HG03159 (cell line): ENCODE data around the gene LGALS4.
"Not testable (repeated sequence)": the region's sequence is repeated elsewhere in the genome, so short reads cannot be mapped to it uniquely, and the experiment has no call there.

Experiments
- ATAC-seq: cut with Tn5 transposase; IDR thresholded peaks from one replicate; pipeline ENCODE4 v1.9.1; 2021; ENCODE audit warnings: mild to moderate bottlenecking, moderate library complexity; ENCODE audit not compliant: unreplicated experiment

LGALS4 gene

DNA sequence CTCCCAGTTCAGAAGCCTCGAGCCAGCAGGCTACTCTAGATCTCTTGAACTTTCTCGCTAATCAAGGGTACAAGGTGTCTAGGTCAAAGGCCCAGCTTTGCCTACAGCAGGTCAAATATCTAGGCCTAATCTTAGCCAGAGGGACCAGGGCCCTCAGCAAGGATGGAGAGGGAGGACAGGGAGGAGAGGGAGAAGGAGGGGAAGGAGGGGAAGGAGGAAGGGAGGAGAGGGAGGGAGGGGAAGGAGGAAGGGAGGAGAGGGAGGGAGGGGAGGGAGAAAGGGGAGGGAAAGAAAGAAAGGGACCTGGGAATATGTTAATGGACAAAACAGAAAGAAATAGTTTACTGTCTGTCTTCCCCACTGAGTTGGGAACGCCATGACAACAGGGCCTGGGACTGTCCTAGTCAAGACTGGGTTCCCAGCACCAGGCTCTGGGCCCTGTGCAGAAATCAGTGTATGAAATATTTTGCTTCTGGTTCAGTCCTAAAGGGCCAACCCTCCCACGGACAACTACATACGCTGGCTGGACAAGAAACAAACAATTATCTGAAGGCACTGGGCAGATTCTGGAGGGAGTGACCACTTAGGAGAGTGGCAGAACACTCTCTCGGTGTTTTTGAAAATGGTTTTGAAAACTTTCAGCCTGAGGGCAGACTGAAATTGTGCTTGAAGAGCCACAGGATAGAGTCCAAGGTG, 14.3 kb upstream of the LGALS4 start:
- ATAC-seq: no peak

GRCh38 chr19:38825936-38826335, 13.2 kb upstream of the LGALS4 start:
- ATAC-seq: not testable (repeated sequence)

DNA sequence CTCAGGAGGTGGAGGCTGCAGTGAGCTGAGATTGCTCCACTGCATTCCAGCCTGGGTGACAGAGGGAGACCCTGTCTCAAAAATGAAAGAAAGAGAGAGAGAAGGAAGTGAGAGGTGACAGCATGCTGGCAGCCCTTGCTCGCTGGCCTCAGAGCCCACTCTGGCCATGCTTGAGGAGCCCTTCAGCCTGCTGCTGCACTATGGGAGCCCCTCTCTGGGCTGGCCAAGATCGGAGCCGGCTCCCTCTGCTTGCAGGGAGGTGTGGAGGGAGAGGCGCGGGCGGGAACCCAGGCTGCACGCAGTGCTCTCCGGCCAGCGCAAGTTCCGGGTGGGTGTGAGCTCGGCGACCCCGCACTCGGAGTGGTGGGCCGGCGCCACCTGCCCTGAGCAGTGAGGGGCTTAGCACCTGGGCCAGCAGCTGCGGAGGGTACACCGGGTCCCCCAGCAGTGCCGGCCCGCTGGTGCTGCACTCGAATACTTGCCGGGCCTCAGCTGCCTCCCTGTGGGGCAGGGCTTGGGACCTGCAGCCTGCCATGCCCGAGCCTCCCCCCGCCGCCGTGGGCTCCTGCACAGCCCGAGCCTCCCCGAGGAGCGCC, 8.6 kb upstream of the LGALS4 start:
- not testable (repeated sequence) for ATAC-seq

- ATAC-seq: no peak
These were observed 6.6 kb upstream of the LGALS4 start for GRCh38 chr19:38819231-38819920.

GRCh38 chr19:38817081-38817480, 4.3 kb upstream of the LGALS4 start:
- ATAC-seq: no peak

DNA sequence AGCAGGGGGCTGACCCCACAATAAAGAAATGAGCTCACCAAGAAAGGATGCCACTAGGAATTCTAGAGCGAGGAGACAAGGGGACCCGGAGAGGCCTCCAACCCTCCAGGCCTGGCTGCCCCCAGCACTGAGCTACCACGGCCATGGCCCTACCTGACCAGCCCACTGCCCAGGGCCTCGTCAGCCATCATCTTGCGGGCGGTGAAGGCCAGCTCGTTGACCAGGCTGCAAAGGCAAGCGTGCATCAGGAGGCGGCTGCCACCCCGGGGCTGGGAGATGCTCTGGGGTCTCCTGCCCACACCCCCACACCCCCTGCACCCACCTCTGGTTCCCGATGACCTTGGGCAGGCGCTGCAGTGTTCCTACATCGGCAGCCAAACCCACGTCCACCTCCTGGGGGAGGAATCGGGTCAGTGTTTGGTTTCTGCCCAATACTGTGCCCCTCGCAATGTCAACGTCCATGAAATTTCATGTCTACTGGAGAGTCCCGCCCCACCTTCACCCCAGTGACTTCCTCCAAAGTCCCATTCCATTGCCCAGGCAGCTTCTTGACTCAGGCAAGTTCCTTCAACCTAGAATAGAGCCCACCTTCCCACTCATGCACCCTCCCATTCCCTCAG, 3.5 kb upstream of the LGALS4 start:
- no peak for ATAC-seq

- no peak for ATAC-seq
These were observed 2.6 kb upstream of the LGALS4 start for GRCh38 chr19:38815059-38816001.

DNA sequence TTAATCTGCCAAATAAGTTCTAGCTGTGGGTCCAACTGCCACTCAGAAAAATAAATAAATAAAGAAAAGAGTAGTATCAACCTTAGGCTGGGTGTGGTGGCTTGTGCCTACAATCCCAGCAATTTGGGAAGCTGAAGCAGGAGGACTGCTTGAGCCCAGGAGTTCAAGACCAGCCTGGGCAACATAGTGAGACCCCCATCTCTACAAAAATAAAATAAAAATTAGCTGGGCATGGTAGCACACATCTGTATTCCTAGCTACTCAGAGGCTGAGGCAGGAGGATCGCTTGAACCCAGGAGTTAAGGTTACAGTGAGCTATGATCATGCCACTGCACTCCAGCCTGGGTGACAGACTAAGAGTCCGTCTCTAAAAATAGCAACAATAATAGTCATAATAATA, 1.2 kb upstream of the LGALS4 start:
- ATAC-seq: not testable (repeated sequence)

GRCh38 chr19:38813323-38813722, 578 bp upstream of the LGALS4 start:
- no peak for ATAC-seq

GRCh38 chr19:38812009-38812840, 520 bp downstream of the LGALS4 start:
- no peak for ATAC-seq

- ATAC-seq: no peak
These were observed 3.0 kb downstream of the LGALS4 start for GRCh38 chr19:38809592-38810252.

- ATAC-seq: no peak
These were observed 4.0 kb downstream of the LGALS4 start for GRCh38 chr19:38808741-38809140.

- not testable (repeated sequence) for ATAC-seq
These were observed 5.2 kb downstream of the LGALS4 start for GRCh38 chr19:38807374-38808098.

DNA sequence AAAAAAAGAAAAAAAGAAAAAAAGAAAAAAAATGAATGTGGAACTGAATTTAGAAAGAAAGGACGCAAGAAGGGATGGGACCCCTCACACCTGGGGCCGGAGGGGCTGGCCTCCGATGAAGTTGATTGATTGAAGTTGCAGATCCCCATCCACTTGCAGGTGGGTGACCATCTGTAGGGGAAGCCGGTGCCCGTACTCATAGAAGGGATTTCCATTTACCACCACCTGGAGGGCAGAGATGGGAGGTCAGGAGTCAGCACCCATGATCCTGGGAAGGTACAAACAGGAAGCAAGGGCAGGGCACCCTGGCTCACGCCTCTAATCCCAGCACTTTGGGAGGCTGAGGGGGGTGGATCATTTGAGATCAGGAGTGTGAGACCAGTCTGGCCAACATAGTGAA, 6.4 kb downstream of the LGALS4 start:
- no peak for ATAC-seq

- no peak for ATAC-seq
These were observed 7.6 kb downstream of the LGALS4 start for GRCh38 chr19:38805180-38805579.

DNA sequence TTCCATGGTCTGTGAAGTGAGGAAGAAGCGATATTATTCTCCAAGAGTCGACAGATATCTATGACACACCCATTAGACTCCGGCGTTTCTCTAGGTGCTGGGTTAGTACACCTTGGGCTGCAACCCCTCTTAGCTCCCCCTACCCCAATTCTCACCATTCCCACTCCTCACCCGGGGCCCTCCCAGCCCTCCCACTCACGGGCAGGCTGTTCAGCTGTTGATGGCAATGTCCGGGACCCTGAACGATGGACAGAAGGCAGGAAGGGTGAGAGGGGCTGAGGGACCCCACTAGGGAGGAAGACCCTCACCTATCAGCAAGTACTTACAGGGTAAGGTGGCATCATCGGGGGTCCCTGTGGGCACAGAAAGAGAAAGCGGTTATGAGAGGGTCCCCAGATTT, 9.2 kb downstream of the LGALS4 start:
- no peak for ATAC-seq

GRCh38 chr19:38801359-38802095, 11.2 kb downstream of the LGALS4 start:
- no peak for ATAC-seq
